Ovary (tissue), 9 donors: ENCODE measurements around the gene PNMA8B. TPM values are rescaled to one million over a fixed set of nuclear protein-coding genes. Genes with fewer than 3 reads are reported as not detected.

Experiments used
- DNase-seq, 5 donors: peaks; one replicate each; pipeline ENCODE4 v3.0.0-alpha.2; 2019 to 2020
- H3K27ac ChIP-seq, 2 donors: fragments of 200-600 bp; one replicate each; pipeline versions ENCODE4 v1.5.1 to v1.8.0; 2019 to 2022
- H3K27me3 ChIP-seq: fragments of 200-600 bp; one replicate; pipeline ENCODE4 v1.8.0; 2022
- H3K36me3 ChIP-seq: fragments of 200-600 bp; sonication (generic); one replicate; pipeline ENCODE4 v1.5.1; 2019
- H3K4me1 ChIP-seq: one replicate; pipeline ENCODE4 v1.8.1; 2013; ENCODE audit warnings: mild to moderate bottlenecking, moderate library complexity; ENCODE audit not compliant: insufficient read depth
- H3K4me3 ChIP-seq: fragments of 200-600 bp; sonication (generic); one replicate; pipeline ENCODE4 v1.5.1; 2017
- H3K9me3 ChIP-seq, 2 donors: fragments of 200-600 bp in 1 of 2; sonication (generic) in 1 of 2; one replicate each; pipeline versions ENCODE4 v1.5.1 to v1.8.1; 2013 to 2019; ENCODE audit warnings: mild to moderate bottlenecking in 1 of 2, moderate library complexity in 1 of 2
- EP300 ChIP-seq: sonication (generic); formaldehyde crosslinking; IDR thresholded peaks from one replicate; pipeline ENCODE4 v1.6.1; 2017; ENCODE audit warnings: antibody characterized with exemption
- POLR2A ChIP-seq: fragments of 450-650 bp; IDR thresholded peaks from one replicate; pipeline ENCODE4 v1.6.1; 2017; ENCODE audit warnings: antibody characterized with exemption, mild to moderate bottlenecking, moderate library complexity
- WGBS, 3 donors: extraction: QIAGEN DNeasy Blood & Tissue Kit in 1 of 3; methylation state at CpG; one replicate each; pipeline versions ENCODE4 v1.1.5 to v1.1.7; 2013 to 2017; 5-methylcytosine and 5-hydroxymethylcytosine counted together
- intact Hi-C, 4 donors: fragments of 100-400 bp; cut with DNase I; formaldehyde crosslinking; loops; one replicate each; pipeline versions ENCODE4 v1.11.0 to v1.15.1; 2022 to 2023
- polyA plus RNA-seq, 2 donors: library from polyadenylated mRNA; stranded (reverse); fragments of 200-250 nt in 1 of 2; fragments of 350-450 nt in 1 of 2; fragmentation: Illumina TruSeq in 1 of 2; extraction: RNeasy Lipid Tissue Mini Kit (QIAGEN cat#74804) in 1 of 2; gene quantifications; one replicate each; pipeline ENCODE4 v1.2.3, GENCODE V29; 2013 to 2014
- total RNA-seq, 7 donors: library from RNA; depleted of rRNA in 2 of 7; stranded (reverse); fragments of >200 nt in 2 of 7; fragmentation: NEBNext Ultra II Directional in 3 of 7; extraction: Animal tissue kit (Norgen Biotek cat#: 25700) in 3 of 7; gene quantifications; one replicate each; pipeline versions ENCODE4 v1.1.0 to v1.2.4, GENCODE V29; 2016 to 2023
- TF ChIP-seq, protein P1 (sequence below), 3 donors: fragments of 450-650 bp in 2 of 3; fragments of 200-600 bp in 1 of 3; IDR thresholded peaks; one replicate each; pipeline versions ENCODE4 v1.5.1 to v1.8.0; 2016 to 2022; ENCODE audit warnings: antibody characterized with exemption in 3 of 3, mild to moderate bottlenecking in 1 of 3
- donor health status: DM: no; HTN: no; CAD: no; lungs with moderate emphysema.
- donor health status: DM: no; HTN: no; CAD: no.
- donor health status: Bipolar disorder and iron deficiency.
- donor health status: DM: yes; HTN: yes; CAD: no.
- donor health status: DM: no; HTN: no; CAD: no.
- donor health status: DM: yes; HTN: yes; CAD: no.

PNMA8B gene
- total and polyA plus RNA-seq, 9 donors, result 0.97 to 10.6 (median 5.3) TPM

GRCh38 chr19:46478356-46478986, 17.2 kb downstream of the PNMA8B start:
- no peaks in the 10 kb centered on the region for H3K9me3 ChIP-seq
- WGBS, 3 donors, result 49 to 66% (median 63%) methylated on average over 4 of the region's 4 CpGs
- no peak overlapping the region for H3K27ac ChIP-seq
- no peak for DNase-seq
- TF ChIP-seq POLR2A (no peak), EP300 (no peak)
- TF ChIP-seq, protein P1, sequence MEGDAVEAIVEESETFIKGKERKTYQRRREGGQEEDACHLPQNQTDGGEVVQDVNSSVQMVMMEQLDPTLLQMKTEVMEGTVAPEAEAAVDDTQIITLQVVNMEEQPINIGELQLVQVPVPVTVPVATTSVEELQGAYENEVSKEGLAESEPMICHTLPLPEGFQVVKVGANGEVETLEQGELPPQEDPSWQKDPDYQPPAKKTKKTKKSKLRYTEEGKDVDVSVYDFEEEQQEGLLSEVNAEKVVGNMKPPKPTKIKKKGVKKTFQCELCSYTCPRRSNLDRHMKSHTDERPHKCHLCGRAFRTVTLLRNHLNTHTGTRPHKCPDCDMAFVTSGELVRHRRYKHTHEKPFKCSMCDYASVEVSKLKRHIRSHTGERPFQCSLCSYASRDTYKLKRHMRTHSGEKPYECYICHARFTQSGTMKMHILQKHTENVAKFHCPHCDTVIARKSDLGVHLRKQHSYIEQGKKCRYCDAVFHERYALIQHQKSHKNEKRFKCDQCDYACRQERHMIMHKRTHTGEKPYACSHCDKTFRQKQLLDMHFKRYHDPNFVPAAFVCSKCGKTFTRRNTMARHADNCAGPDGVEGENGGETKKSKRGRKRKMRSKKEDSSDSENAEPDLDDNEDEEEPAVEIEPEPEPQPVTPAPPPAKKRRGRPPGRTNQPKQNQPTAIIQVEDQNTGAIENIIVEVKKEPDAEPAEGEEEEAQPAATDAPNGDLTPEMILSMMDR (IDR thresholded peaks at IDR 0.05), result no peak
- no peaks in the 10 kb centered on the region for H3K36me3 ChIP-seq
- intact Hi-C loops, result no loop called here
- H3K27me3 ChIP-seq, result no peaks in the 10 kb centered on the region
- no peaks in the 10 kb centered on the region for H3K4me1 ChIP-seq
- H3K4me3 ChIP-seq, result no peak overlapping the region

DNA sequence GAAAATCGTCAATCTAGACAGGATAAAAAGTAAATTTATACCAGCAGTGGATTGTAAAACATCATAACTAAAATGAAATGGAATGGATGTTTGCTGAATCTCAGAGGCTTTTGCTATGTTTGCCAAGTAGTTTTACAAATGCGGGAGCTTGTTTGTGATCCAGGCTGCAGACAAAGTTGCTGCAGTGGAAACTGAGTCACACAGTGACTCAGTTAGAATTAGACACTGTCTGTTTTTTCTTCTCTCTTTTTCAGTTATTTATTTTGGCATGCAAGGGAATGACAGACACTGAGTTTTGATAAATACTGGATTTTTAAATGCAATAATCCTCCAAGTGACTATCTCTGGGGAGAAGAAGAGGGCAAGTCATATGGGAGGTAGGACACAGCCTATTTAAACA, 19.7 kb downstream of the PNMA8B start:
- no peaks in the 10 kb centered on the region for H3K9me3 ChIP-seq
- no peak overlapping the region for H3K4me3 ChIP-seq
- H3K4me1 ChIP-seq, result peaks cover 2% of the 10 kb centered on the region
- no peak overlapping the region for H3K27ac ChIP-seq
- 16 to 25% (median 20%) methylated on average over 2 of the region's 2 CpGs for WGBS, 3 donors
- no peaks in the 10 kb centered on the region for H3K36me3 ChIP-seq
- no peaks in the 10 kb centered on the region for H3K27me3 ChIP-seq
- TF ChIP-seq POLR2A, result no peak
- TF ChIP-seq EP300, result no peak
- TF ChIP-seq, protein P1 (IDR thresholded peaks at IDR 0.05), result no peak
- DNase-seq, result no peak
- intact Hi-C loops, result no loop called here

DNA sequence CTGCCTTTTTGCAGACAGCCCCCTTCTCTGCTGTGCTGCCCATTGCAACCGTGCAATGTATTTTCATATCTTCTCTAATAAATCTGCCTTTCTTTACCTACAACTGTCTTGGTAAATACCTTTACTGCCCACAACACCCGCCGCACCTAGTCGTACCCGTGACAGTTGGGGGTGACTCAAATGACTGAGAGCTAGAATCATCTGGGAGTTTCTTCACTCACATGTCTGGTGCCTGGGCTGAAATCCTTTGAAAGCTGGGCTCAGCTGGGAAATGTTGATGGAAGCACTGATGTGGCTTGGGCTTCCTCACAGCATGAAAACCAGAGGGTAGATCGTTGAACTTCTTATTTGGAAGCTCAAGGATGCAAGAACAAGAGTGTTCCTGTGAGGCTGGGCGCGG, 21.5 kb downstream of the PNMA8B start:
- no peak for TF ChIP-seq POLR2A
- Histone ChIP-seq H3K4me3 (no peak overlapping the region), H3K4me1 (peaks cover 8% of the 10 kb centered on the region), H3K27ac (no peak overlapping the region), H3K36me3 (no peaks in the 10 kb centered on the region), H3K27me3 (no peaks in the 10 kb centered on the region), H3K9me3 (no peaks in the 10 kb centered on the region)
- DNase-seq, result peak in 1 of 5 donors; percentile 19
- intact Hi-C loops, result no loop called here
- 89 to 92% (median 90%) methylated on average over 8 of the region's 8 CpGs for WGBS, 3 donors

- H3K9me3 ChIP-seq, result no peaks in the 10 kb centered on the region
- peaks cover 8% of the 10 kb centered on the region for H3K4me1 ChIP-seq
- TF ChIP-seq, protein P1 (IDR thresholded peaks at IDR 0.05), result no peak
- TF ChIP-seq EP300 (no peak), POLR2A (no peak)
- no peak overlapping the region for H3K4me3 ChIP-seq
- DNase-seq, result no peak
- H3K36me3 ChIP-seq, result no peaks in the 10 kb centered on the region
- 80 to 92% (median 89%) methylated on average over 4 of the region's 4 CpGs for WGBS, 3 donors
- intact Hi-C loops, result no loop called here
- no peaks in the 10 kb centered on the region for H3K27me3 ChIP-seq
- no peak overlapping the region for H3K27ac ChIP-seq
Measured at GRCh38 chr19:46472592-46472991, 23.1 kb downstream of the PNMA8B start.

DNA sequence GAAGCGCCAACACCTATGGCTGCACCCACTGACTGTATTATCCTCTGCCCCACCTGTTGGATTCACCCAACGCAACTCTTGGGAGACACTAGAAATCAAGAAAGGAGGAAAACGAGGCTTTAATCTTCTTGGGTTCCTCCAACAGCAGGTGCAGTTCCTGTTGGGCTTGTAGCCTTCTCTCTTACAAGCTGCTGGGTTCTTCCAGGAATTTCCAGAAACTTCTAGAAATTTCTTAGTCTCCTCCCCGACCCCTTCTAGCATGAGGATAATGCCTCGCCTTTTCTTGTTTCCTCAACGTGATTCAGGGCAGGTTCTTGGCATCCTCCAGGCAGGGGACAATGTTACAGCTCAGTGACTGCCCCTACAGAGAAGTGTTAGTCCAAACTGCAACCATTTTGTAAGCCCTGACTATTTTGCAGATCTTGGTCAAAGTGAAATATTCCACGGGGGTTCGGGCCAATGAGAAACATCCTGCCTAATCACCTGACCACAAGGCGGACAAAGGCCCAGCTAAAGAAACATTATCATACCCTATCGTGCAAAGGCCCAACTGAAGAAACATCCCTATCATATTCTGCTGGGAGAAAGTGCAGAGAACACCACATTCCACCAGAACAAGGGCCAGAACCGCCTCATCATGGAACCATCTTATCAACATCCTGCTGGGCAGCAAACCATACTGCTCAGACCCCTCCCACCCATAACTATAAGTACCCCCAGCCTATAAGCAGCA, 23.7 kb downstream of the PNMA8B start:
- WGBS, 3 donors, result 47 to 54% (median 51%) methylated on average over 11 of the region's 11 CpGs
- intact Hi-C loops, result no loop called here
- Histone ChIP-seq H3K27ac (peak overlapping the region; percentile 31 to 82), H3K4me1 (peaks cover 8% of the 10 kb centered on the region), H3K27me3 (no peaks in the 10 kb centered on the region), H3K4me3 (peak overlapping the region; percentile 51), H3K36me3 (no peaks in the 10 kb centered on the region), H3K9me3 (no peaks in the 10 kb centered on the region)
- no peak for TF ChIP-seq POLR2A
- TF ChIP-seq EP300, result no peak
- TF ChIP-seq, protein P1 (IDR thresholded peaks at IDR 0.05), result no peak
- DNase-seq, result no peak
